C4-2B (cell line): Measurements from ENCODE around the gene ZBTB20.

ENCODE experiments used
- H3K27ac ChIP-seq: fragments of 450-650 bp; 2 replicates; pipeline ENCODE4 v1.5.1; 2017
- CTCF ChIP-seq: fragments of 450-650 bp; conservative IDR thresholded peaks from 2 replicates; pipeline ENCODE4 v1.5.1; 2017; ENCODE audit warnings: mild to moderate bottlenecking
- ZFX ChIP-seq: fragments of 450-650 bp; IDR thresholded peaks from 2 replicates; pipeline ENCODE4 v1.6.1; 2017

The ZBTB20 gene

GRCh38 chr3:114496021-114496434 is 651.1 kb downstream of the ZBTB20 start:
- H3K27ac ChIP-seq: no peak overlapping the region
- TF ChIP-seq CTCF: no peak
- no peak for TF ChIP-seq ZFX

- H3K27ac ChIP-seq: no peak overlapping the region
- no peak for TF ChIP-seq ZFX
- TF ChIP-seq CTCF: no peak
Measured at GRCh38 chr3:114494498-114494897, 652.6 kb downstream of the ZBTB20 start.

GRCh38 chr3:114490829-114491228 is 656.3 kb downstream of the ZBTB20 start:
- no peak overlapping the region for H3K27ac ChIP-seq
- no peak for TF ChIP-seq ZFX
- no peak for TF ChIP-seq CTCF

GRCh38 chr3:114487502-114487901 is 659.6 kb downstream of the ZBTB20 start:
- no peak overlapping the region for H3K27ac ChIP-seq
- TF ChIP-seq ZFX (no peak), CTCF (no peak)

GRCh38 chr3:114484919-114485318 is 662.2 kb downstream of the ZBTB20 start:
- TF ChIP-seq ZFX (no peak), CTCF (no peak)
- no peak overlapping the region for H3K27ac ChIP-seq

- H3K27ac ChIP-seq: no peak overlapping the region
- TF ChIP-seq ZFX (no peak), CTCF (no peak)
Measured at GRCh38 chr3:114481113-114481512, 666.0 kb downstream of the ZBTB20 start.

- no peak for TF ChIP-seq ZFX
- TF ChIP-seq CTCF: no peak
- H3K27ac ChIP-seq: no peak overlapping the region
Measured at GRCh38 chr3:114480442-114480841, 666.6 kb downstream of the ZBTB20 start.
